HG02798 (cell line): Measurements from ENCODE around the gene TNFRSF18.

Experiments
- ATAC-seq: cut with Tn5 transposase; IDR thresholded peaks from one replicate; pipeline ENCODE4 v1.9.1; 2021; ENCODE audit warnings: mild to moderate bottlenecking; ENCODE audit not compliant: unreplicated experiment, poor library complexity

Gene TNFRSF18

GRCh38 chr1:1153874-1154273, 52.5 kb downstream of the TNFRSF18 start:
- ATAC-seq: no peak
